HEK293T (cell line): ENCODE data around the gene SETBP1.

Experiments
- BHLHE40 ChIP-seq: fragments of 450-650 bp; IDR thresholded peaks from 2 replicates; pipeline ENCODE4 v1.6.1; 2016; ENCODE audit warnings: mild to moderate bottlenecking, moderate library complexity, borderline replicate concordance
- ELF4 ChIP-seq: fragments of 450-650 bp; IDR thresholded peaks from 2 replicates; pipeline ENCODE4 v1.6.1; 2017; ENCODE audit warnings: antibody characterized with exemption
- FOXM1 ChIP-seq: fragments of 450-650 bp; IDR thresholded peaks from 2 replicates; pipeline ENCODE4 v1.6.1; 2017; ENCODE audit warnings: mild to moderate bottlenecking, borderline replicate concordance
- HDGF ChIP-seq: fragments of 450-650 bp; IDR thresholded peaks from 2 replicates; pipeline ENCODE4 v1.6.1; 2017; ENCODE audit warnings: antibody characterized with exemption, borderline replicate concordance
- NFRKB ChIP-seq: fragments of 450-650 bp; IDR thresholded peaks from 2 replicates; pipeline ENCODE4 v1.6.1; 2016; ENCODE audit warnings: mild to moderate bottlenecking, moderate library complexity
- SP1 ChIP-seq: fragments of 450-650 bp; IDR thresholded peaks from 2 replicates; pipeline ENCODE4 v1.6.1; 2017
- SUZ12 ChIP-seq: fragments of 450-650 bp; IDR thresholded peaks from 2 replicates; pipeline ENCODE4 v1.6.1; 2016; ENCODE audit warnings: mild to moderate bottlenecking

DNA sequence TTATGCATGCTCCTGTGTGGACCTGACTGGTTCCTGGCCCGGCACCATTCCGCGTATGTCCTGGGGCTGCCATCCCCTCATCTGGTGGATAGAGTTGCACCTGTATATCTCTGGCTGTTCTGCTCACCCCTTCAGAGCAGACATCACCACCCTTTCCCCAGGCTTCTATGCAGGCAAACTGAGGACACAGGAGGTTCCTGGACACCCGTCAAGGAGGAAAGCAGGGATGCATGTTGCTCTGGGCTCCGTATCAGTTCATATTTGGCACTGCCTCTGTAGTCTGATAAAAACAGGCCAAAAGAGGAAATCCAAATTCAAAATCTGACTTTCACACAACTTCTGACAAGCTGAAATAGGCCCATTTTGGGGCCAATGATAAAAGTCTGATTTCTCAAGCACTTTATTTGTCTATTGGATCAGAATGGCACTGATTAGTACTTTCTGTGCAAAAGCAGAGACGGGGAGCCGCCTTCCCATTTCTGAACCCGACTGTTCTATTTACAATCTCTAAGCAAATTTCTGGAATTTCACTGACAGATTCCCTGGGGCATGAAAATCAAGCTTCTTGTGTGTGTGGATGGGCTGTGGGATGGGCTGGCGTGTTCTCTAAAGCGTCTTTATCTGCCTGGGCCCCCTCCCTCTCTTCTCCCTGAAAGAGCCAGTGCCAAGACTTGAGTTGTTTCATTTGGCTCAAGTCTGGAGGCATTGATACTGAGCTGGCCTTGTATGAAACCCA is 96.9 kb downstream of the SETBP1 start:
- TF ChIP-seq ELF4 (no peak), NFRKB (no peak), SP1 (no peak), BHLHE40 (no peak), SUZ12 (no peak), FOXM1 (no peak), HDGF (no peak)
